GM12878 (cell line): Measurements from ENCODE around the gene CSTPP1.

Experiments
- CEBPB ChIP-seq, 2 experiments: fragments of 150-350 bp in 1 of 2; IDR thresholded peaks; 2 replicates each; pipeline ENCODE4 v1.6.1; 2012 to 2014; ENCODE audit warnings: low read depth in 2 of 2, low read length in 2 of 2, borderline replicate concordance in 1 of 2, inconsistent platforms in 1 of 2
- ESRRA ChIP-seq: IDR thresholded peaks from 2 replicates; pipeline ENCODE4 v1.6.1; 2012; ENCODE audit warnings: mild to moderate bottlenecking, low read length, improper control_type of control experiment
- JUNB ChIP-seq: IDR thresholded peaks from 2 replicates; pipeline ENCODE4 v1.6.1; 2016; ENCODE audit warnings: antibody characterized with exemption, mild to moderate bottlenecking
- JUND ChIP-seq: IDR thresholded peaks from 2 replicates; pipeline ENCODE4 v1.6.1; 2012; ENCODE audit warnings: low read depth, mild to moderate bottlenecking, low read length, improper control_type of control experiment, moderate library complexity
- NRF1 ChIP-seq: conservative IDR thresholded peaks from 2 replicates; pipeline ENCODE4 v1.6.1; 2011; ENCODE audit warnings: mild to moderate bottlenecking, low read depth, low read length, improper control_type of control experiment
- POLR2AphosphoS5 ChIP-seq: IDR thresholded peaks from 2 replicates; pipeline ENCODE4 v1.6.1; 2011; ENCODE audit warnings: mild to moderate bottlenecking, low read length, inconsistent platforms
- SMC3 ChIP-seq: IDR thresholded peaks from 2 replicates; pipeline ENCODE4 v1.6.1; 2011; ENCODE audit warnings: low read length, improper control_type of control experiment, borderline replicate concordance
- SP1 ChIP-seq: IDR thresholded peaks from one replicate; pipeline ENCODE4 v1.6.1; 2011; ENCODE audit warnings: low read depth, low read length
- SPI1 ChIP-seq: IDR thresholded peaks from 2 replicates; pipeline ENCODE4 v1.6.1; 2011; ENCODE audit warnings: low read depth, mild to moderate bottlenecking, low read length, moderate library complexity, borderline replicate concordance; ENCODE audit not compliant: insufficient read depth
- SRF ChIP-seq, 2 experiments: IDR thresholded peaks; 2 replicates each; pipeline ENCODE4 v1.6.1; 2011; ENCODE audit warnings: low read depth in 2 of 2, low read length in 2 of 2, mild to moderate bottlenecking in 1 of 2, moderate library complexity in 1 of 2
- ZNF217 ChIP-seq: fragments of 450-650 bp; IDR thresholded peaks from 2 replicates; pipeline ENCODE4 v1.6.1; 2017; ENCODE audit warnings: antibody characterized with exemption, mild to moderate bottlenecking
- TF ChIP-seq, protein P1 (sequence below), 3 experiments: IDR thresholded peaks in 2 of 3; conservative IDR thresholded peaks in 1 of 3; 2 replicates each; pipeline ENCODE4 v1.5.1; 2011; ENCODE audit warnings: low read depth in 3 of 3, low read length in 3 of 3, mild to moderate bottlenecking in 3 of 3, control low read depth in 2 of 3, moderate library complexity in 2 of 3, inconsistent platforms in 1 of 3, mixed read lengths in 1 of 3; ENCODE audit not compliant: control insufficient read depth in 2 of 3, insufficient read depth in 1 of 3; ENCODE audit errors: extremely low read depth in 1 of 3
- TF ChIP-seq, protein P2 (sequence below): IDR thresholded peaks from 2 replicates; pipeline ENCODE4 v1.6.1; 2012; ENCODE audit warnings: mild to moderate bottlenecking, low read depth, low read length

DNA sequence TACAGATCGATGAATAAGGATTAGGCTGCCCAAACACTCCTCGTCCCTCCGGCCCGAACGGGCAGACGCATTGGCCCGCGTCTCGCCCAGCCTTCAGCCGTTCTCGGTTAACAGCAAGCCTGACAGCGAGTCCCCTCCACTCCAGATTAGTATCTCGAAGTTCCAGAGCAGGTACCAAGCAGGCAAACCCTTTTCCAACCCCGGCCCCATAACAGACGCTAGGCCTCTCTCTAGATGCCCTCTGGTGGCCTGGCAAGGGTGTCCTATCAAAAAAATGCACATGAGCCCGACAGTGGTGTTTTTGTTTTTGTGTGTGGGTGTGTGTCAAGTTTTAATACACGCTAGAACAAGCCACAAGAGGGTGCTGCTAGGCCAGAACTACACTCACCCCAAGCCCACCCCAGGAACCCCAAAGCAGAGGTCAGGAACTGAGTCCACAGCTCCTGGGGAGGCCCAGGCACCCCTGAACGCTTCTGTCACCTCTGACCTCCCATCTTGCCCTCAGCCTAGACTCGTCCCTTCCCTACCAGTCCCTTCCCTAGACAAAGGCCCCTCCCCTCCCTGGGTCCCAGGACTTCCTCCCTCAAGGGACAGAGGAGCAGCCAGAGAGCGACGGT lies 240.8 kb downstream of the CSTPP1 start:
- TF ChIP-seq POLR2AphosphoS5 (no peak), ZNF217 (no peak), JUND (no peak), CEBPB (IDR thresholded peaks at IDR 0.05; ENCODE audit: borderline replicate concordance in 1 of 2, low read depth in 2 of 2, low read length in 2 of 2) (no peak), JUNB (no peak), ESRRA (no peak), SPI1 (peak; percentile 39; the same call in 1 of the 2 replicates), NRF1 (no peak), SP1 (no peak), SMC3 (peak; percentile 70), SRF (IDR thresholded peaks at IDR 0.05; ENCODE audit: low read depth in 2 of 2, low read length in 2 of 2) (no peak)
- TF ChIP-seq, protein P1, sequence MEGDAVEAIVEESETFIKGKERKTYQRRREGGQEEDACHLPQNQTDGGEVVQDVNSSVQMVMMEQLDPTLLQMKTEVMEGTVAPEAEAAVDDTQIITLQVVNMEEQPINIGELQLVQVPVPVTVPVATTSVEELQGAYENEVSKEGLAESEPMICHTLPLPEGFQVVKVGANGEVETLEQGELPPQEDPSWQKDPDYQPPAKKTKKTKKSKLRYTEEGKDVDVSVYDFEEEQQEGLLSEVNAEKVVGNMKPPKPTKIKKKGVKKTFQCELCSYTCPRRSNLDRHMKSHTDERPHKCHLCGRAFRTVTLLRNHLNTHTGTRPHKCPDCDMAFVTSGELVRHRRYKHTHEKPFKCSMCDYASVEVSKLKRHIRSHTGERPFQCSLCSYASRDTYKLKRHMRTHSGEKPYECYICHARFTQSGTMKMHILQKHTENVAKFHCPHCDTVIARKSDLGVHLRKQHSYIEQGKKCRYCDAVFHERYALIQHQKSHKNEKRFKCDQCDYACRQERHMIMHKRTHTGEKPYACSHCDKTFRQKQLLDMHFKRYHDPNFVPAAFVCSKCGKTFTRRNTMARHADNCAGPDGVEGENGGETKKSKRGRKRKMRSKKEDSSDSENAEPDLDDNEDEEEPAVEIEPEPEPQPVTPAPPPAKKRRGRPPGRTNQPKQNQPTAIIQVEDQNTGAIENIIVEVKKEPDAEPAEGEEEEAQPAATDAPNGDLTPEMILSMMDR (IDR thresholded peaks at IDR 0.05 in 2 of 3, conservative IDR thresholded peaks at IDR 0.05 in 1 of 3; ENCODE audit: control insufficient read depth in 2 of 3, extremely low read depth in 1 of 3, insufficient read depth in 1 of 3, low read depth in 3 of 3, low read length in 3 of 3), result peak; percentile 59 to 77 (median 76)
- TF ChIP-seq, protein P2, sequence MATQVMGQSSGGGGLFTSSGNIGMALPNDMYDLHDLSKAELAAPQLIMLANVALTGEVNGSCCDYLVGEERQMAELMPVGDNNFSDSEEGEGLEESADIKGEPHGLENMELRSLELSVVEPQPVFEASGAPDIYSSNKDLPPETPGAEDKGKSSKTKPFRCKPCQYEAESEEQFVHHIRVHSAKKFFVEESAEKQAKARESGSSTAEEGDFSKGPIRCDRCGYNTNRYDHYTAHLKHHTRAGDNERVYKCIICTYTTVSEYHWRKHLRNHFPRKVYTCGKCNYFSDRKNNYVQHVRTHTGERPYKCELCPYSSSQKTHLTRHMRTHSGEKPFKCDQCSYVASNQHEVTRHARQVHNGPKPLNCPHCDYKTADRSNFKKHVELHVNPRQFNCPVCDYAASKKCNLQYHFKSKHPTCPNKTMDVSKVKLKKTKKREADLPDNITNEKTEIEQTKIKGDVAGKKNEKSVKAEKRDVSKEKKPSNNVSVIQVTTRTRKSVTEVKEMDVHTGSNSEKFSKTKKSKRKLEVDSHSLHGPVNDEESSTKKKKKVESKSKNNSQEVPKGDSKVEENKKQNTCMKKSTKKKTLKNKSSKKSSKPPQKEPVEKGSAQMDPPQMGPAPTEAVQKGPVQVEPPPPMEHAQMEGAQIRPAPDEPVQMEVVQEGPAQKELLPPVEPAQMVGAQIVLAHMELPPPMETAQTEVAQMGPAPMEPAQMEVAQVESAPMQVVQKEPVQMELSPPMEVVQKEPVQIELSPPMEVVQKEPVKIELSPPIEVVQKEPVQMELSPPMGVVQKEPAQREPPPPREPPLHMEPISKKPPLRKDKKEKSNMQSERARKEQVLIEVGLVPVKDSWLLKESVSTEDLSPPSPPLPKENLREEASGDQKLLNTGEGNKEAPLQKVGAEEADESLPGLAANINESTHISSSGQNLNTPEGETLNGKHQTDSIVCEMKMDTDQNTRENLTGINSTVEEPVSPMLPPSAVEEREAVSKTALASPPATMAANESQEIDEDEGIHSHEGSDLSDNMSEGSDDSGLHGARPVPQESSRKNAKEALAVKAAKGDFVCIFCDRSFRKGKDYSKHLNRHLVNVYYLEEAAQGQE, result no peak
